Transverse colon (tissue), 3 donors: ENCODE measurements around the gene TBCD.

Experiments
- POLR2A ChIP-seq: fragments of 450-650 bp; IDR thresholded peaks from one replicate; pipeline ENCODE4 v1.6.1; 2016; ENCODE audit warnings: antibody characterized with exemption, mild to moderate bottlenecking, moderate library complexity
- POLR2AphosphoS5 ChIP-seq, 3 donors: sonication (generic); formaldehyde crosslinking; IDR thresholded peaks; one replicate each; pipeline ENCODE4 v1.6.1; 2016; ENCODE audit warnings: antibody characterized with exemption in 3 of 3

DNA sequence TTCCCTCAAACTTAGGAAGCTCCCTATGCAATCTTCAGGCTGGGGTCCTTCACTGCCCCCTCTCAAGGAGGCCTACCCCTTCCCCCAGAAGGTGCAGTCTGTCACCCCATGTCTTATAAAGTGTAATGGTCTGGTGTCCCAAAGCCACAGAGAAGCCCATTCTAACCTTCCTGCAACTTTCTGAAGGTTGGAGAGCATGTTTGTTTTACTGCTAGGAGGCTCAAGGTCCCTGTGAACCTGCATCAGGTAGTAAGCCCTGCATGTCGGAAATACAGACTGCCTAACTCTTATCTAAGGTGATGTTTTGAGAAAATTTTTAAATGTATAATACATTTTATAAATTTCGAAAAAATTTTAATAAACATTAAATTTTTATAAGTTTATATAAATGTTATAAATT is 69.7 kb downstream of the TBCD start:
- TF ChIP-seq POLR2A (no peak), POLR2AphosphoS5 (IDR thresholded peaks at IDR 0.05) (no peak)
